B cell (primary cell): Measurements from ENCODE around the gene NUCB1.

Experiments
- CTCF ChIP-seq: fragments of 200-600 bp; IDR thresholded peaks from one replicate; pipeline ENCODE4 v1.8.0; 2022; ENCODE audit warnings: antibody characterized with exemption, mild to moderate bottlenecking
- EZH2 ChIP-seq: IDR thresholded peaks from 2 replicates; pipeline ENCODE4 v1.6.1; 2012; ENCODE audit warnings: borderline replicate concordance, low read depth, mild to moderate bottlenecking, moderate library complexity, low read length; ENCODE audit not compliant: insufficient read depth, poor library complexity, severe bottlenecking

- TF ChIP-seq CTCF (no peak), EZH2 (no peak)
These were observed 45.7 kb downstream of the NUCB1 start for GRCh38 chr19:48945817-48946216.
